NCI-H2171 (cell line): ENCODE data around the gene DNASE2.
"Not testable (repeated sequence)": the region's sequence is repeated elsewhere in the genome, so short reads cannot be mapped to it uniquely, and the experiment has no call there.

Experiments
- DNase-seq: peaks from one replicate; lab custom pipeline; 2025; lab: John Stamatoyannopoulos, UW

The DNASE2 gene

GRCh38 chr19:12864721-12865715, 16.2 kb downstream of the DNASE2 start:
- DNase-seq: no peak

DNA sequence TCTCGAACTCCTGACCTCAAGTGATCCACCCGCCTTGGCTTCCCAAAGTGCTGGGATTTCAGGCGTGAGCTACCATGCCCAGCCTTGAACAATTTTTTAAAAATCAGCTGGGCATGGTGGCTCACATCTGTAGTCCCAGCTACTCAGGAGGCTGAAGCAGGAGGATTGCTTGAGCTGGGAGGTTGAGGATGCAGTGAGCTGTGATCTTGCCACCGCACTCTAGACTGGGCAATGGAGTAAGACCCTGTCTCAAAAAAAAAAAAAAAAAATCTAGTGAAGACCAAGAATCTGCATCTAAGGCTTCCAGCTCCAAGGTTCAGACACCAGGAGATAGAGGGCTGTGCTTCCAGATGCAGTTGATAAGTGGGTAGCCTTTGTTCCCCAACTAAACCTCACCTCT, 17.1 kb downstream of the DNASE2 start:
- no peak for DNase-seq

- DNase-seq: no peak
Measured at GRCh38 chr19:12859546-12859945, 21.7 kb downstream of the DNASE2 start.

GRCh38 chr19:12858041-12858928, 23.0 kb downstream of the DNASE2 start:
- no peak for DNase-seq

GRCh38 chr19:12856653-12857052, 24.6 kb downstream of the DNASE2 start:
- DNase-seq: no peak

DNA sequence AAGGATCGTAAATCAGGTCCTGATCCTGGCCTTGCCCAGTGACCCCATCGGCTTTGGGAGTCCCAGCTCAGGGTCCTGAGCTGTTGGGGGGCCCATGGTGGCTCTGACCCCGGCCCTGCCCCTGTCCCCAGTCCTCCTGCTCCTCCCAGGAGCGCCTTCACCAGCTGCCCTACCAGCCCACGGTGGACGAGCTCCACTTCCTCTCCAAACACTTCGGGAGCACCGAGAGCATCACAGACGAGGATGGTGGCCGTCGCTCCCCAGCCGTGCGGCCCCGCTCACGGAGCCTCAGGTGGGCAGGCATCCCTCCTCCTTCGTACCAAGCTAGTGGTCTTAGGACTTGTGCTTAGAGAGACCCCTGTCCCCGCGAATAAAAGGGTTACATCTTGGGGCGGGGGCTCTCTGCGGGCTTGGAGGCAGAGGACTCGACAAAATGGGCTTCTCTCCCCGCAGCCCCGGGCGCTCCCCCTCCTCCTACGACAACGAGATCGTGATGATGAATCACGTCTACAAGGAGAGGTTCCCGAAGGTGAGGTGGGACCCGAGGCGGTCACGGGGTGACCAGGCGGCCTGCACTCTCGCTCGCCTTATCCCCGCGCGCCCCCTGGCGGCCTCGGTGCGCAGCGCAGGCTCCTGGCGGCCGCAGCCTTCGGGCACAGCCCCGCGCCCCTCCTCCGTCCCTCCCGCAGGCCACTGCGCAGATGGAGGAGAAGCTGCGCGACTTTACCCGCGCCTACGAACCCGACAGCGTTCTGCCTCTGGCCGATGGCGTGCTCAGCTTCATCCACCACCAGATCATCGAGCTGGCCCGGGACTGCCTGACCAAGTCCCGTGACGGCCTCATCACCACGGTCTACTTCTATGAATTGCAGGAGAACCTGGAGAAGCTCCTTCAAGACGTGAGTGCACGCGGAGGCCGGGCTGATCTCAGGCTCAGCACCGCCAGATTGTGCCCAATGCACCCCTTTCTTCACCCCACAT, 33.8 kb downstream of the DNASE2 start:
- peak; percentile 54 for DNase-seq

DNA sequence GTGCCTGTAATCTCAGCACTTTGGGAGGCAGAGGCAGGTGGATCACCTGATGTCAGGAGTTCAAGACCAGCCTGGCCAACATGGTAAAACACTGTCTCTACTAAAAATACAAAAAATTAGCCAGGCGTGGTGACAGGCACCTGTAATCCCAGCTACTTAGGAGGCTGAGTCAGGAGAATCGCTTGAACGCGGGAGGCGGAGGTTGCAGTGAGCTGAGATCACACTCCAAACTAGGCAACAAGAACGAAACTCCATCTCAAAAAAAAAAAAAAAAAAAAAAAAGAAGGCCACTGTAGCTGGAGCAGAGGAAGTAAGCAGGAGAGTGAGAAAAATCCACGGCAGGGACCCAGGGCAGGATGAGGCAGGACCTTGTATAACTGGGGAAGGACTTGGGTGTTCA, 34.6 kb downstream of the DNASE2 start:
- DNase-seq: not testable (repeated sequence)

GRCh38 chr19:12843999-12844732, 37.1 kb downstream of the DNASE2 start:
- no peak for DNase-seq

GRCh38 chr19:12843328-12843727, 37.9 kb downstream of the DNASE2 start:
- DNase-seq: no peak

DNA sequence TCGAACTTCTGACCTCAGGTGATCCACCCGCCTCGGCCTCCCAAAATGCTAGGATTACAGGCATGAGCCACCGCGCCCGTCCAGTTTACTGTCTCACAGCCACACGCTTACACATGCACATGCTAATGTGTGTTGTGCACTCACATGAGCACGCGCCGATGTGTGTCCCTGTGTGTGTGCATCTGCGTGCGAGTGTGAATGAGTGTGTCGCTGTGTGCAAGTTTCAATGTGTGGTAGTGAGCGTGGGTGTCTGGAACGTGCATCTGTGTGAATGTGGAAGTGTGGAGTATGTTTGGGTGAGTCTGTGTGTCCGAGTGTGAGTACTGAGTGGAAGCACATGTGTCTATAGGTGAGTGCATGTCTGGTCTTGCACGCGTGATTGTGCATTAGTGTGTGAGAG, 38.7 kb downstream of the DNASE2 start:
- no peak for DNase-seq

DNA sequence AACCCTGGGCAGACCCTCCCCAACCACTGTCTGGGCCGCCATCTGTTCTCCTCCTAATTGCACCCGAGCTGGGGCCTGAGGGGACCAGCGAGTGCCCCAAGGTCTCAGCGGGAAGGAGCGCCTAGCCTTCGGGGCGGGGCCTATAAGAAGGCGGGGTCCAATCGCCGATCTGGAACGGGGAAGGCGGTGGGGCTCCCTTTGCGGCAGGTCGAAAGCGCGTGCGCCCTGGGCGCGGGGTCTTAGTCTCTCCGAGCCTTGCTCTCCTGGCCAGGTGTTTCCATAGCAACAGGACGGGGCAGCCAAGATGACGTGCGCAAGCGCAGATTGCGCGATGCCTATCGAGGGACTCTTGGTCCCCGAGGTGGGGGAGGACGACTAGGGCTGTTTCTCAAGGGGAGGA, 40.2 kb downstream of the DNASE2 start:
- peak; percentile 93 for DNase-seq

GRCh38 chr19:12840091-12841079, 40.9 kb downstream of the DNASE2 start:
- peak; percentile 83 for DNase-seq

DNA sequence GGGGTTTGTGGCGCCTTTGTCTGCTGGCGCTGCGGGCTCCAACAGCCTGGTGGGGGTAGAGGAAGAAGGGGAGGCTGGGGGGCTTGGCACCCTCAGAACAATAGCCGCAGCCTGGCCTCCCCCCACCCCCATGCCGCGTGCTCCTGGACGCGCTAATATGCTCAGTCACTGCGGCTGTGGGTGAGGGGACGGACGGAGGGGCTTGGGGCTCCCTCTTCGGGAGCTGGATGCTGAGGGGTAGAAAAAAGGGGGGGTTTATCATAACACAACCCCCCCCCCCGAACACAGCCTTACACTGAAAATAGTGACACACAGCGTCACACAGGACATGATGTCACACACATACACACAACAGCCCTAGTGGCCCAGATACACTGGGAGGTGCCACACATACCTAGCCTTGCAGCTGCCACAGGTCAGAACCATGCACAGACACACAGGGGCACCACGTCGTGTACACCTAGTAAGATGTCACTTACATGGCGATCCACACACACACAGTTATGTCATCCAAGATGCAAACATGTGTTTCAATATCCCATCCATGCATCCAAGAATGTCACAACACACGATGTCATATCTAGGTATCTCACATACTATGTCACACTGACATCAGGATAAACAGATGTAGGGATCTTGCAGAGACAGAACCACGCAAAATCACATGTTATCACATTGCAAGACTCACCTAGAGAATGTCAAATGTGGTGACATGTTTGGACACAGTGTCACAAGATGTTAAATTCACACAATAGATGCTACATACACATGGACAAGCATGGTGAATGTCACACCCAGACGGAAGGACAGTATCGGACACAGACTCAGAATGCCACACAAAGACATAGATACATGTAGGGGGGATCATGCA, 42.1 kb downstream of the DNASE2 start:
- no peak for DNase-seq

- DNase-seq: peak; percentile 71
Measured at GRCh38 chr19:12838182-12838885, 42.9 kb downstream of the DNASE2 start, which contains the start of gene MAST1. TSS of gene MAST1 (plus strand) at chr19:12838515. CDS start at chr19:12838573, 58 bp downstream.

DNA sequence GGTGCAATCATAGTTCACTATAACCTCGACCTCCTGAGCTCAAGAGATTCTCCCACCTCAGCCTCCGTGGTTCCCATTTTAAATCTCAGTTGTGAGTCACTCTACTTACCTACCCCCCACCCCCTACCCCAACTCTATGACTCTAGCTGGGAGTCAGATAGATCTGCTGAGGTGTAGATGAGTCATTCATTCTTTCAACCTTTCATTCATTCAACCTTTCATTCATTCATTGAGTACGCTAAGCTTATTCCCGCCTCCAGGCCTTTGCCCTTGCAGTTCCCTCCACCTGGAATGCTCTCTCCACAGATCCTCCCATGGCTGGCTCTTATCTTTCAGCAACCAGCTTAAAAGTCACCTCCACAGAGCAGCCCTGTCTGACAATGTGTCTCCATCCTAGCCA, 44.0 kb downstream of the DNASE2 start:
- no peak for DNase-seq

GRCh38 chr19:12836529-12836863, 44.8 kb downstream of the DNASE2 start:
- DNase-seq: no peak

DNA sequence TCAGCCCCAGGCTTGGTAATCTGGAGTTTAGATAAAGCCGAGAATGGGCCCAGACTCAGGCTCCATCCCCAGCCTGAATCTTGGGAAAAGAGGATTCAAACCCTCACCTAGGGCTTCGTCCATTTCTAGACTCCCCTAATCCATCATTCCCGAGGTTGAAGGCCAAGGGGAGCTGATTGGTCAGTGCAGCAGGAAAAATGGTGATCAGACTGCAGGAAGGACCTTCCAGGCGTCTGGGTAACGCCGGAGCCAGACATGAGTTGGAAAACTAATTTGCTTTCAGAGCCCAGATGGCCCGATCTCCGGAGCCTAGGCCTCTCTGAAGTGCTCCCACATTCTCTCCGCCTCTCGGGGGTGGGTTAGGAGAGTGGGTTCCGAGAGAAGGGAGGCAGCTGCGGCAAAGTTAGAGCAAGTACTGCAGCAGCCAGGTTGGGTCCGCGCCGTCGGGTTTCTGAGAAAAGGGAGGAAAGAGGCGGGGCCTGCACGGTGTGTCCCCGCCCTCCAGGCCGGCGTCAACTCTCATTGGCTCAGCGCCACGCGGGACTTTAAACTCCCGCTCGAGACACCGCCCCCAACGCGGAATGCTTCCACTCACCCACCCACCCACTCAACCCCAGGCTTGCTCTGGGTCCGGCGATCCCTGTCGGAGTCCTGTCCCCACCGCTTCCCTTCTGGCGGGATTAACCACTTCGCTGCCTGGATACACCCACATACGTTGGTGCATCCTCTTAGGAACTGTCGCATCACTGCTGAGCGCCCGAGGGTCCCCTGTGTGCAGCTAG, 46.1 kb downstream of the DNASE2 start:
- peak; percentile 13 for DNase-seq
